MM.1S (cell line): Measurements from ENCODE around the gene EHF.

ENCODE experiments used
- DNase-seq: peaks from one replicate; pipeline ENCODE4 v3.0.0-alpha.2; 2015
- H2AFZ ChIP-seq: fragments of 300-600 bp; sonication (generic); 2 replicates; pipeline ENCODE4 v1.6.0; 2016; ENCODE audit warnings: antibody characterized with exemption, low read length
- H3F3A ChIP-seq: fragments of 300-600 bp; sonication (generic); 2 replicates; pipeline ENCODE4 v1.6.1; 2016; ENCODE audit warnings: mild to moderate bottlenecking, antibody characterized with exemption, low read length, moderate library complexity, mixed read lengths; ENCODE audit not compliant: insufficient read depth
- H3K27ac ChIP-seq: fragments of 300-600 bp; sonication (generic); 2 replicates; pipeline ENCODE4 v1.5.1; 2016; ENCODE audit warnings: mild to moderate bottlenecking, low read length
- H3K27me3 ChIP-seq: fragments of 300-600 bp; sonication (generic); replicated peaks from 2 replicates; pipeline ENCODE4 v1.6.0; 2016; ENCODE audit warnings: low read length; ENCODE audit not compliant: insufficient read depth
- H3K36me3 ChIP-seq: fragments of 300-600 bp; sonication (generic); replicated peaks from 2 replicates; pipeline ENCODE4 v1.6.1; 2016; ENCODE audit warnings: mild to moderate bottlenecking, low read length, mixed read lengths; ENCODE audit not compliant: insufficient read depth
- H3K4me1 ChIP-seq: fragments of 300-600 bp; sonication (generic); 2 replicates; pipeline ENCODE4 v1.6.1; 2016; ENCODE audit warnings: low read length, mixed read lengths
- H3K4me2 ChIP-seq: fragments of 300-600 bp; sonication (generic); 2 replicates; pipeline ENCODE4 v1.6.0; 2016; ENCODE audit warnings: low read depth, low read length
- H3K4me3 ChIP-seq: fragments of 300-600 bp; sonication (generic); 2 replicates; pipeline ENCODE4 v1.5.1; 2016; ENCODE audit warnings: low read length, mixed read lengths
- H3K79me2 ChIP-seq: fragments of 300-600 bp; sonication (generic); 2 replicates; pipeline ENCODE4 v1.6.1; 2016; ENCODE audit warnings: mixed run types, low read length, mixed read lengths
- H3K9ac ChIP-seq: fragments of 300-600 bp; sonication (generic); 2 replicates; pipeline ENCODE4 v1.6.1; 2016; ENCODE audit warnings: low read length, mixed read lengths
- H3K9me2 ChIP-seq: fragments of 300-600 bp; sonication (generic); replicated peaks from 2 replicates; pipeline ENCODE4 v1.6.1; 2016; ENCODE audit warnings: mild to moderate bottlenecking, low read length, mixed read lengths; ENCODE audit not compliant: insufficient read depth
- H3K9me3 ChIP-seq: fragments of 300-600 bp; sonication (generic); replicated peaks from 2 replicates; pipeline ENCODE4 v1.6.1; 2016; ENCODE audit warnings: mild to moderate bottlenecking, low read length, mixed read lengths; ENCODE audit not compliant: insufficient read depth
- H4K20me1 ChIP-seq: fragments of 300-600 bp; sonication (generic); 2 replicates; pipeline ENCODE4 v1.6.1; 2016; ENCODE audit warnings: mild to moderate bottlenecking, low read length, moderate library complexity, mixed read lengths; ENCODE audit not compliant: insufficient read depth
- EZH2 ChIP-seq: fragments of 300-600 bp; sonication (generic); optimal IDR thresholded peaks from 2 replicates; pipeline ENCODE3; 2017; ENCODE audit warnings: low read depth, mild to moderate bottlenecking, antibody characterized with exemption, low read length, mixed read lengths
- EZH2phosphoT487 ChIP-seq: fragments of 300-600 bp; sonication (generic); IDR thresholded peaks from 2 replicates; pipeline ENCODE4 v1.6.1; 2018; ENCODE audit warnings: antibody characterized with exemption, low read length
- TF ChIP-seq, protein P1 (sequence below): fragments of 300-600 bp; sonication (generic); IDR thresholded peaks from 2 replicates; pipeline ENCODE4 v1.5.1; 2016; ENCODE audit warnings: antibody characterized with exemption, low read length, mixed read lengths

EHF gene

DNA sequence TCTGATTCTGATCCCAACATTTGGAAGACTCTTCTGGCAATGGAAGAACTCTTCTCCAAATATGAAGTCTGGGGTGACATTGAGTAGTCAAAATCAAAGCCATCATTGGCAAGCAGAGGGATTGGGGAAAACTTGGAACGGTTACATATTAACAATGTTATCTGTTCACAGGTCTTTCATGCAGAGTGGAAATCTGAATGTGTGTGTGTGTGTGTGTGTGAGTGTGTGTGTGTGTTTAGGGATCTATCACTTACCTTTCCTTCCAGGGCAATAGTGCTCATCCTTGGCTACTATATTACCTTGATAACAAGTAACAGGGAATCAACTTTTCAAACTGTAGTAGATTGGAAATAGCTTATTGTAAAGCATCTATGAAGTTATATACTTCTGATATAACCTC, 55.3 kb downstream of the EHF start:
- no peaks in the 10 kb centered on the region for H3K79me2 ChIP-seq
- H3K4me1 ChIP-seq, result 0 out of 2 replicates have a peak, but pooled peaks cover 2% of the 10 kb centered on the region
- no peaks in the 10 kb centered on the region for H3K9me2 ChIP-seq
- H3K27ac ChIP-seq, result no peak overlapping the region
- no peak overlapping the region for H3K4me3 ChIP-seq
- H3K36me3 ChIP-seq, result no peaks in the 10 kb centered on the region
- no peak for DNase-seq
- H4K20me1 ChIP-seq, result no peaks in the 10 kb centered on the region
- H3K4me2 ChIP-seq, result no peak overlapping the region
- no peaks in the 10 kb centered on the region for H3F3A ChIP-seq
- no peak overlapping the region for H2AFZ ChIP-seq
- no peak overlapping the region for H3K9ac ChIP-seq
- no peaks in the 10 kb centered on the region for H3K9me3 ChIP-seq
- TF ChIP-seq, protein P1, sequence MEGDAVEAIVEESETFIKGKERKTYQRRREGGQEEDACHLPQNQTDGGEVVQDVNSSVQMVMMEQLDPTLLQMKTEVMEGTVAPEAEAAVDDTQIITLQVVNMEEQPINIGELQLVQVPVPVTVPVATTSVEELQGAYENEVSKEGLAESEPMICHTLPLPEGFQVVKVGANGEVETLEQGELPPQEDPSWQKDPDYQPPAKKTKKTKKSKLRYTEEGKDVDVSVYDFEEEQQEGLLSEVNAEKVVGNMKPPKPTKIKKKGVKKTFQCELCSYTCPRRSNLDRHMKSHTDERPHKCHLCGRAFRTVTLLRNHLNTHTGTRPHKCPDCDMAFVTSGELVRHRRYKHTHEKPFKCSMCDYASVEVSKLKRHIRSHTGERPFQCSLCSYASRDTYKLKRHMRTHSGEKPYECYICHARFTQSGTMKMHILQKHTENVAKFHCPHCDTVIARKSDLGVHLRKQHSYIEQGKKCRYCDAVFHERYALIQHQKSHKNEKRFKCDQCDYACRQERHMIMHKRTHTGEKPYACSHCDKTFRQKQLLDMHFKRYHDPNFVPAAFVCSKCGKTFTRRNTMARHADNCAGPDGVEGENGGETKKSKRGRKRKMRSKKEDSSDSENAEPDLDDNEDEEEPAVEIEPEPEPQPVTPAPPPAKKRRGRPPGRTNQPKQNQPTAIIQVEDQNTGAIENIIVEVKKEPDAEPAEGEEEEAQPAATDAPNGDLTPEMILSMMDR, result no peak
- no peak for TF ChIP-seq EZH2phosphoT487
- TF ChIP-seq EZH2, result no peak
- no peaks in the 10 kb centered on the region for H3K27me3 ChIP-seq

DNA sequence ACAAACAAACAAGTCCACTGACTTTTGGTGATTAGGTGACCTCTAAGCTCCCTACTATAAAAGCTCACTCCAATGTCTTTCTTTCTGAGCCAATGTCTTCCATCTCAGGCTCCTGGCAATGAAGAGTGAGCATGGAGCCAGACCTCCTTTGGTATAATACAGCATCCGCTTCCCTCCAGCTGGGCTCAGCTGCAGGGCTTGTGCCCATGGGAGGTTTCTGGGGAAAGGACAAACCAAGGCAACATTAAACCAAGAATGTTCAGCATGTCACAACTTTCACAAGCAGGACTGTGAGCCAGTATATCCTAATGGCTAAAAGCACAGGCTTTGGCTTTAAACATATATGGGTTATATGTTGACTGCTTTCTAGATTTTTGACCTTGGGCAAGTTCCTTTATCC, 58.8 kb downstream of the EHF start:
- Histone ChIP-seq H3K79me2 (no peaks in the 10 kb centered on the region), H2AFZ (no peak overlapping the region), H4K20me1 (no peaks in the 10 kb centered on the region), H3K36me3 (no peaks in the 10 kb centered on the region), H3K4me1 (peaks cover 6% of the 10 kb centered on the region), H3K4me3 (no peak overlapping the region), H3K27me3 (no peaks in the 10 kb centered on the region), H3K9ac (no peak overlapping the region), H3K27ac (no peak overlapping the region), H3K9me3 (no peaks in the 10 kb centered on the region), H3K9me2 (no peaks in the 10 kb centered on the region), H3K4me2 (no peak overlapping the region), H3F3A (peaks cover under 1% of the 10 kb centered on the region; the same call in 1 of the 2 replicates)
- TF ChIP-seq, protein P1, result no peak
- TF ChIP-seq EZH2phosphoT487 (no peak), EZH2 (no peak)
- no peak for DNase-seq

DNA sequence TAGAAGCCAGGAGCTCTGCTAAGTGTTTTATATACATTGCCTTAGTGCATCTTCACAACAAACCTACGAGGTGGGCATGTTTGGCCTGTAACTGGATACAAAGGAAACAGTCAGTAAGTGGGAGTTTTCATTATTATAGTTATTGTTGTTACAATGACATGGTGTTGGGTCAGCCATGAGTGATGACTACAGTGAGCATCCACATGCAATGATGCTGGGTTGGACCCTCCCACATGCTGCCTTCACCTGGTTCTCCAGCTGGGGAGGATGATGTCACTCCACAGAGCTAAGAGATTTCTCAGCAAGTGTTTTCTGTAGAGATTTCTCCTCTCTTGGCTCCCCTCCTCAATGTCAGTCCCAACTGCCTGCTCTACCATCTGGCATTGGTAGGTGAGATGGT, 59.3 kb downstream of the EHF start:
- TF ChIP-seq EZH2, result no peak
- TF ChIP-seq, protein P1, result no peak
- no peak for TF ChIP-seq EZH2phosphoT487
- H3K79me2 ChIP-seq, result no peaks in the 10 kb centered on the region
- no peak overlapping the region for H3K4me3 ChIP-seq
- H3K36me3 ChIP-seq, result no peaks in the 10 kb centered on the region
- H3K4me2 ChIP-seq, result no peak overlapping the region
- no peak overlapping the region for H3K27ac ChIP-seq
- peaks cover 5% of the 10 kb centered on the region; the same call in 1 of the 2 replicates for H3F3A ChIP-seq
- H3K9me3 ChIP-seq, result no peaks in the 10 kb centered on the region
- no peak overlapping the region for H3K9ac ChIP-seq
- H3K27me3 ChIP-seq, result no peaks in the 10 kb centered on the region
- no peak overlapping the region for H2AFZ ChIP-seq
- peaks cover 11% of the 10 kb centered on the region for H3K4me1 ChIP-seq
- DNase-seq, result no peak
- no peaks in the 10 kb centered on the region for H4K20me1 ChIP-seq
- H3K9me2 ChIP-seq, result no peaks in the 10 kb centered on the region
